Erythroblast (primary cell): ENCODE data around the gene SFXN5.
"Not testable (repeated sequence)": the region's sequence is repeated elsewhere in the genome, so short reads cannot be mapped to it uniquely, and the experiment has no call there.

Experiments
- GATA1 ChIP-seq: IDR thresholded peaks from 2 replicates; pipeline ENCODE4 v1.6.1; 2011; ENCODE audit warnings: low read depth, mild to moderate bottlenecking, control low read depth, low read length, moderate library complexity
- POLR2A ChIP-seq: IDR thresholded peaks from 2 replicates; pipeline ENCODE4 v1.6.1; 2011; ENCODE audit warnings: mild to moderate bottlenecking, low read length

- TF ChIP-seq POLR2A, GATA1: not testable (repeated sequence)
Observed at GRCh38 chr2:72907369-72907768, 164.1 kb downstream of the SFXN5 start.
